AG09309 (cell line): Measurements from ENCODE around the gene PLK5.

ENCODE experiments used
- DNase-seq: peaks from one replicate; pipeline ENCODE4 v3.0.0-alpha.2; 2010; ENCODE audit warnings: low read depth
- H3K4me3 ChIP-seq: 2 replicates; pipeline ENCODE4 v1.5.1; 2011; ENCODE audit warnings: mild to moderate bottlenecking, low read depth, low read length, moderate library complexity; ENCODE audit not compliant: control insufficient read depth
- TF ChIP-seq, protein P1 (sequence below): IDR thresholded peaks from 2 replicates; pipeline ENCODE4 v1.5.1; 2011; ENCODE audit warnings: mild to moderate bottlenecking, low read depth, low read length, inconsistent platforms; ENCODE audit not compliant: insufficient read depth, control insufficient read depth; ENCODE audit errors: missing control alignments

The PLK5 gene

DNA sequence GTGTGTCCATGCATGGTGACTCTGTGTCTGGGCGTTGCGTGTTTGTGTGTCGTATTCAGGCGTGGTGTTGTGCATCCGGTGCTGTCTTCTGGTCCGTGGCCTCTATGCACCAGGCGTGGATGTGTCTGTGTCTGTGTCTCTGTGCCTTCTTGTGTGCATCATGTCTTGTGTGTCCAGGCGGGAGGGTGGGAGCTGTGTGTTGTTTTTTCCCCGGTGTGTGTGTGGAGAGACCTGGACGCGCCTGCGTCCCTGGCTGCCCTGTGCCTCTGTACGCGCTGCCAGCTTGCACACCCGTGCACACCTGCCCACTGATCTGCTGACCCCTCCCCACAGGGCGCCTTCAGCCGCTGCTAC lies 1.1 kb downstream of the PLK5 start:
- no peak for DNase-seq
- TF ChIP-seq, protein P1, sequence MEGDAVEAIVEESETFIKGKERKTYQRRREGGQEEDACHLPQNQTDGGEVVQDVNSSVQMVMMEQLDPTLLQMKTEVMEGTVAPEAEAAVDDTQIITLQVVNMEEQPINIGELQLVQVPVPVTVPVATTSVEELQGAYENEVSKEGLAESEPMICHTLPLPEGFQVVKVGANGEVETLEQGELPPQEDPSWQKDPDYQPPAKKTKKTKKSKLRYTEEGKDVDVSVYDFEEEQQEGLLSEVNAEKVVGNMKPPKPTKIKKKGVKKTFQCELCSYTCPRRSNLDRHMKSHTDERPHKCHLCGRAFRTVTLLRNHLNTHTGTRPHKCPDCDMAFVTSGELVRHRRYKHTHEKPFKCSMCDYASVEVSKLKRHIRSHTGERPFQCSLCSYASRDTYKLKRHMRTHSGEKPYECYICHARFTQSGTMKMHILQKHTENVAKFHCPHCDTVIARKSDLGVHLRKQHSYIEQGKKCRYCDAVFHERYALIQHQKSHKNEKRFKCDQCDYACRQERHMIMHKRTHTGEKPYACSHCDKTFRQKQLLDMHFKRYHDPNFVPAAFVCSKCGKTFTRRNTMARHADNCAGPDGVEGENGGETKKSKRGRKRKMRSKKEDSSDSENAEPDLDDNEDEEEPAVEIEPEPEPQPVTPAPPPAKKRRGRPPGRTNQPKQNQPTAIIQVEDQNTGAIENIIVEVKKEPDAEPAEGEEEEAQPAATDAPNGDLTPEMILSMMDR = no peak
- no peak overlapping the region for H3K4me3 ChIP-seq

- DNase-seq = no peak
- TF ChIP-seq, protein P1 = no peak
- no peak overlapping the region for H3K4me3 ChIP-seq
Measured at GRCh38 chr19:1525343-1525742, 1.5 kb downstream of the PLK5 start.

DNA sequence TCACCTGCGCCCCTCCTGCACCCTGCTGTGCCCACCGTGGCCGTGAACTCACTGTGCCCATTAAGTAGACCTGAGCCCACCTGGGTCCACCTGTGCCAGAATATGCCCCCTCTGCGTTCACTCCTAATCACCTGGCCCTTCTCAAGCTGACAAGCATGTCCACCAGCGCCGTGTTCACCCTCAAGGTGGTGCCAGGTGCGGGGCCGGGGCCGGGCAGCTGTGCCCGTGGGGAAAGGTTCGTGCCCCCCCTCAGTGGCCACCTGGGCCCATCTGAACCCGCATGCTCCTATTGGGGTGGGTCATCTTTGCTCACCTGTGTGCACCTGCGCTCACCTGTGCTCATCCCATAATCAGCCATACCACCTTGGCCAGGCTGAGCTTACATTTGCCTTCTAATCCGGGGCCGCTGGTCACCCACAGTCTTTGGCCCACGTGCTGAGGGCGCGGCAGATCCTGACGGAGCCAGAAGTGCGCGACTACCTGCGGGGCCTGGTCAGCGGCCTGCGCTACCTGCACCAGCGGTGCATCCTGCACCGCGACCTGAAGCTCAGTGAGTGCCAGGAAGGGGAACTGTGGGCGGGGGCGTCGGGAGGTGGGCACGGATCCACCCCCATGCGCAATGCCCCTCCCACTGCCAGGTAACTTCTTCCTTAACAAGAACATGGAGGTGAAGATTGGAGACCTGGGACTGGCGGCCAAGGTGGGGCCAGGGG lies 2.3 kb downstream of the PLK5 start:
- TF ChIP-seq, protein P1 = no peak
- DNase-seq = no peak
- no peak overlapping the region for H3K4me3 ChIP-seq

DNA sequence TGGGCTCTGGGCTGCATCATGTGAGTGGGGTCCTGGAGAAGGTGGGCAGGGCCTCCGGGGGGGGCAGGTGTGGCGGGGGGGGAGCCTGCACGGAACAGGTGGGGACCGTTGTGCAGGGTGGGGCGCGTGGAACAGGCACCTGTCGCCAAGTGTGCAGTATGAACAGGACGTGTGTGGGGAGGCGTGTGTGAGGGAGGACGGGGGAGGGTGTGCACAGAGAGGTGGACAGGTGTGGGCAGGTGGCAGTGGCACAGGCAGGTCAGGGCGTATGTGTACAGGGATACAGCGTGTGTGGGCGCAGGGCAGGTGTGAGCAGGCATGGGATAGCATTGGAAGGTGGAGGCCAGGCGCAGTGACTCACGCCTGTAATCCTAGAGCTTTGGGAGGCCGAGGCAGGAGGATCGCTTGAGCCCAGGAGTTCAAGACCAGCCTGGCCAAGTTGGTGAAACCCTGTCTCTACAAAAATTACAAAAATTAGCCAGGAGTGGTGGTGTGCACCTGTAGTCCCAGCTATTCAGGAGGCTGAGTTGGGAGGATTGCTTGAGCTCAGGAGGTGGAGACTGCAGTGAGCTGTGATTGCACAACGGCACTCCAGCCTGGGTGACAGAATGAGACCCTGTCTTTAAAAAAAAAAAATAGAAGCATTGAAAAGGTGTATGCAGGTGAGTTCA lies 3.2 kb downstream of the PLK5 start:
- no peak for DNase-seq
- TF ChIP-seq, protein P1 = no peak
- no peak overlapping the region for H3K4me3 ChIP-seq

- TF ChIP-seq, protein P1 = no peak
- no peak for DNase-seq
- H3K4me3 ChIP-seq = no peak overlapping the region
Measured at GRCh38 chr19:1527650-1528309, 3.9 kb downstream of the PLK5 start.

GRCh38 chr19:1528596-1529429 lies 4.9 kb downstream of the PLK5 start:
- TF ChIP-seq, protein P1 = no peak
- H3K4me3 ChIP-seq = no peak overlapping the region
- no peak for DNase-seq
